Thymus (tissue), 11 donors: ENCODE measurements around the gene PHF2. TPM values are rescaled to one million over a fixed set of nuclear protein-coding genes. Genes with fewer than 3 reads are reported as not detected.
"Not testable (repeated sequence)": the region's sequence is repeated elsewhere in the genome, so short reads cannot be mapped to it uniquely, and the experiment has no call there.

Source experiments
- DNase-seq, 9 donors: peaks; one replicate each; pipeline ENCODE4 v3.0.0-alpha.2; 2013; ENCODE audit warnings: low spot score in 9 of 9, low read depth in 6 of 9, missing footprints in 1 of 9
- H3K27ac ChIP-seq, 2 donors: one replicate each; pipeline ENCODE4 v1.5.1; 2013; ENCODE audit warnings: control low read depth in 1 of 2, low read depth in 1 of 2, low read length in 1 of 2, mild to moderate bottlenecking in 1 of 2, moderate library complexity in 1 of 2
- H3K27me3 ChIP-seq, 2 donors: one replicate each; pipeline ENCODE4 v1.5.1; 2013; ENCODE audit warnings: low read length in 1 of 2; ENCODE audit not compliant: control insufficient read depth in 2 of 2, insufficient read depth in 1 of 2
- H3K36me3 ChIP-seq, 2 donors: one replicate each; pipeline ENCODE4 v1.5.1; 2013; ENCODE audit warnings: low read length in 1 of 2, mild to moderate bottlenecking in 1 of 2, moderate library complexity in 1 of 2; ENCODE audit not compliant: control insufficient read depth in 2 of 2, insufficient read depth in 2 of 2
- H3K4me1 ChIP-seq, 2 donors: one replicate each; pipeline ENCODE4 v1.5.1; 2013; ENCODE audit warnings: low read length in 2 of 2; ENCODE audit not compliant: control insufficient read depth in 2 of 2, insufficient read depth in 2 of 2
- H3K4me3 ChIP-seq, 2 donors: one replicate each; pipeline ENCODE4 v1.5.1; 2013; ENCODE audit warnings: low read length in 2 of 2, control low read depth in 1 of 2, mild to moderate bottlenecking in 1 of 2
- H3K9me3 ChIP-seq, 2 donors: one replicate each; pipeline ENCODE4 v1.5.1; 2013; ENCODE audit warnings: low read length in 1 of 2, mild to moderate bottlenecking in 1 of 2; ENCODE audit not compliant: control insufficient read depth in 2 of 2, insufficient read depth in 1 of 2
- WGBS: extraction: QIAGEN DNeasy Blood & Tissue Kit; methylation state at CpG from one replicate; pipeline ENCODE4 v1.1.7; 2013; 5-methylcytosine and 5-hydroxymethylcytosine counted together
- polyA plus RNA-seq: library from polyadenylated mRNA; stranded (reverse); fragments of 200-250 nt; gene quantifications from one replicate; pipeline ENCODE4 v1.2.3, GENCODE V29; 2013
- total RNA-seq: library from RNA; stranded (reverse); fragments of 120-200 nt; gene quantifications from one replicate; pipeline ENCODE4 v1.2.4, GENCODE V29; 2013
- donor health status: healthy.

PHF2 gene
- total and polyA plus RNA-seq, 2 donors: 13.6 to 26.8 TPM

DNA sequence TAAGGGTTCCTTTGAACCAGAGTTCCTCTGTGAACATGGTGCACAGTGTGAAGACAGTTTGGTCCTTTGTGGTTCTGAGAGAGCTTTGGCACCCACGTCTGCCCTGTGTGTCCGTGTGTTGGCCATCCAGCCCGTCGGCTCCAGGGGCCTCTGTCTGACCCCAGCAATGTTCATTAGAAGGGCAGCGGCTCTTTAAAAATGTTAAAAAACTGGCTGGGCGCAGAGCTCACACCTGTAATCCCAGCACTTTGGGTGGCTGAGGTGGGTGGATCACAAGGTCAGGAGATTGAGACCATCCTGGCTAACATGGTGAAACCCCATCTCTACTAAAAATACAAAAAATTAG, 90.0 kb downstream of the PHF2 start:
- not testable (repeated sequence) for H3K27me3 ChIP-seq, H3K27ac ChIP-seq, DNase-seq, H3K4me3 ChIP-seq, H3K4me1 ChIP-seq
- Histone ChIP-seq H3K9me3 (peaks cover 1 to 11% of the 10 kb centered on the region in 2 donors), H3K36me3 (peaks cover 27 to 56% of the 10 kb centered on the region in 2 donors)
- 96% methylated on average over 6 of the region's 6 CpGs for WGBS

GRCh38 chr9:93667006-93667405, 90.6 kb downstream of the PHF2 start:
- no peak overlapping the region for H3K27ac ChIP-seq
- H3K9me3 ChIP-seq: peaks cover 1 to 11% of the 10 kb centered on the region in 2 donors
- H3K4me1 ChIP-seq: no peaks in the 10 kb centered on the region
- H3K4me3 ChIP-seq: no peak overlapping the region
- H3K36me3 ChIP-seq: peaks cover 27 to 56% of the 10 kb centered on the region in 2 donors
- no peak for DNase-seq
- 98% methylated on average over 18 of the region's 18 CpGs for WGBS
- H3K27me3 ChIP-seq: no peaks in the 10 kb centered on the region

GRCh38 chr9:93667627-93668026, 91.2 kb downstream of the PHF2 start:
- Histone ChIP-seq H3K4me1 (no peaks in the 10 kb centered on the region), H3K4me3 (no peak overlapping the region), H3K36me3 (peaks cover 27 to 56% of the 10 kb centered on the region in 2 donors), H3K9me3 (peaks cover 1 to 11% of the 10 kb centered on the region in 2 donors), H3K27ac (no peak overlapping the region), H3K27me3 (no peaks in the 10 kb centered on the region)
- DNase-seq: no peak
- 73% methylated on average over 4 of the region's 4 CpGs for WGBS

DNA sequence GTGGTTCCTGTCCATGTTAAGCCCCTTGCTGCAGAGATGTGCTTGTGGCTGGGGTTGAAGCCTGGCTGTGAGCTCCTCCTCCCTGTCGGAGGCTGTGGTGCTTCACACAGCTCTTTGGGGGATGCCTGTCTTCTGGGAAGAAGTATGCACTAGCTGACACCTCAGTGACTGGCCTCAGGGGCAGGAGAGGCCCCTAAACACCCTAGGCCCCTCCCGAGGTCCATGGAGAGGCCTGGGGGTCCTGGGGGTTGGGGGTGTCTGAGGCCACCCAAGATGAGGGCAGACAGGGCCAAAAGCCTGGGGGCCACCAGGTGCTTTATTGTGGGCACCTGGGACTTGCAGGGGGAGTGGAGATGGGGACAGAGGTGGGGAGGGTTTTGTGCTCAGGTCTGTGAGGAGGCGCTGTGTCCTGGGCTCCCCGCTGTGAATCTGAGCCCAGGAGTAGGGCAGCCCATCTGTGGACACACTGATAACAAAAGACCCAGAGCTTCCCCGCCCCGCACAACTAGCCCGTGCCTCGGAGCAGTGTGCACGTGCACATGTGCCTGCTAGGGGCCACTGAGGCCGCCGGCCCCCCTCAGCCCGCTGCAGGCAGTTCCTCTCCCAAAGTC, 92.0 kb downstream of the PHF2 start:
- H3K4me1 ChIP-seq: no peaks in the 10 kb centered on the region
- DNase-seq: no peak
- H3K9me3 ChIP-seq: peaks cover 1 to 11% of the 10 kb centered on the region in 2 donors
- H3K27me3 ChIP-seq: no peaks in the 10 kb centered on the region
- peaks cover 24 to 56% of the 10 kb centered on the region in 2 donors for H3K36me3 ChIP-seq
- no peak overlapping the region for H3K4me3 ChIP-seq
- H3K27ac ChIP-seq: no peak overlapping the region
- 97% methylated on average over 12 of the region's 12 CpGs for WGBS

- 97% methylated on average over 15 of the region's 15 CpGs for WGBS
- peaks cover 26 to 56% of the 10 kb centered on the region in 2 donors for H3K36me3 ChIP-seq
These were observed 93.0 kb downstream of the PHF2 start for GRCh38 chr9:93669116-93669957.

GRCh38 chr9:93669958-93670207, 93.5 kb downstream of the PHF2 start:
- Histone ChIP-seq H3K9me3 (peaks cover 1 to 11% of the 10 kb centered on the region in 2 donors), H3K4me3 (no peak overlapping the region), H3K27ac (no peak overlapping the region), H3K4me1 (no peaks in the 10 kb centered on the region), H3K36me3 (peaks cover 26 to 56% of the 10 kb centered on the region in 2 donors), H3K27me3 (no peaks in the 10 kb centered on the region)
- no peak for DNase-seq
- WGBS: 98% methylated on average over 3 of the region's 3 CpGs

More at GRCh38 chr9:93669116-93669957, 93.0 kb downstream of the PHF2 start:
- H3K27ac ChIP-seq: no peak overlapping the region
- H3K4me3 ChIP-seq: no peak overlapping the region
- H3K4me1 ChIP-seq: no peaks in the 10 kb centered on the region
- DNase-seq: no peak
- H3K27me3 ChIP-seq: no peaks in the 10 kb centered on the region
- H3K9me3 ChIP-seq: peaks cover 1 to 11% of the 10 kb centered on the region in 2 donors

DNA sequence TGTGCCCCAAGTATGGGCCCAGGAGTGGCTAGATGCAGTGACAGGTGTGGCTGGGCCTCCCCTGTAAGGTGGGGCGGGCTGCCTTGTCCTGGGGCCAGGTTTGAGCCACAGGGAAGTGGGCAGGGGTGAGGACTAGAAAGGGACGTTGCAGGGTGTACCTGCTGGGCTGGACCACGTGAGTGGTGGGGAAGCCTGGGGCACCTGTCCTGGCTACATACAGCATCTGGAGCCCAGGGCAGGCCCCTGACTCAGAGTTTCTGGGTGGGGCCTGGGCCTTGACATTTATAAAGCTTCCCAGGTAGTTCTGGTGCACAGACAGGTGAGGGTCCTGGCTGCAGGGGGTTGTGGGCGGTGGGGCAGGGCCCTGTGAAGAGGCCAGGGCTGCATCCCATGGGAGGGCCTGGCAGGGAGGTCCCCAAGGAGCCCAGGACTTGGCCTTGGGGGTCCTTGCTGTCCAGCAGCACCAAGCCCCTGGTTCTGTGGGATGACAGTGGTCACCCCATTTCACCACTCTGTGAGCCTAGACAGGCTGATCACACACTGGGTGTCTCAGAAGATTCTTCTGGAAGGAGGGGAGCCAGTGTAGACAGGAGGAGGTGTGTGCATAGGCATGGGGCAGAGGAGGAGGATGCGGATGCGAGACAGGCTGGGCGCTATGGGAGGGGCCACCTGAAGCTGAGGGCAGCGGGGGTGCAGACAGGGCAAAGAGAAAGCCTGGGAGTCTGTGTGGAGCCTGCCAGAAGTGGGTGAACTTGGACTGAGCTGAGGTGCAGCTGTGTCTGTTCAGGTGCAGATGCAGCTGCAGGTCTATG, 94.0 kb downstream of the PHF2 start:
- DNase-seq: no peak
- Histone ChIP-seq H3K4me1 (no peaks in the 10 kb centered on the region), H3K9me3 (peaks cover 1 to 11% of the 10 kb centered on the region in 2 donors), H3K4me3 (no peak overlapping the region), H3K36me3 (peaks cover 24 to 56% of the 10 kb centered on the region in 2 donors), H3K27me3 (no peaks in the 10 kb centered on the region), H3K27ac (no peak overlapping the region)
- WGBS: 98% methylated on average over 8 of the region's 8 CpGs

DNA sequence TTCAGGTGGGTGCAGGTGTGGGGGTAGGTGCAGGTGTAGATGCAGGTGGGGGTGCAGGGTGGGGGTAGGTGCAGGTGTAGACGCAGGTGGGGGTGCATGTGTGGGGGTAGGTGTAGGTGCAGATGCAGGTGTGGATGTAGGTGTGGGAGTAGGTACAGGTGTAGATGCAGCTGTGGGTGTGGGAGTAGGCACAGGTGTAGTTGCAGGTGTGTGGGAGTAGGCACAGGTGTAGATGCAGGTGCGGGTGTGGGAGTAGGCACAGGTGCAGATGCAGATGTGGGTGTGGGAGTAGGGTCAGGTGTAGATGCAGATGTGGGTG, 94.6 kb downstream of the PHF2 start:
- Histone ChIP-seq H3K27me3 (no peaks in the 10 kb centered on the region), H3K27ac (no peak overlapping the region), H3K9me3 (peaks cover 1 to 11% of the 10 kb centered on the region in 2 donors), H3K36me3 (peaks cover 22 to 55% of the 10 kb centered on the region in 2 donors), H3K4me1 (no peaks in the 10 kb centered on the region), H3K4me3 (no peak overlapping the region)
- DNase-seq: no peak
- WGBS: 98% methylated on average over 2 of the region's 2 CpGs
